HFF-Myc (cell line): Measurements from ENCODE around the gene JAZF1.
A peak's percentile ranks its signal among the peaks of the same experiment; 100 is the strongest.

Experiments used
- DNase-seq: peaks from one replicate; pipeline ENCODE4 v3.0.0-alpha.2; 2011; ENCODE audit warnings: low read depth; ENCODE audit errors: extremely low read depth
- H3K4me3 ChIP-seq: replicated peaks from 2 replicates; pipeline ENCODE4 v1.5.1; 2011; ENCODE audit warnings: low read depth, mild to moderate bottlenecking, control low read depth, low read length
- TF ChIP-seq, protein P1 (sequence below): IDR thresholded peaks from 2 replicates; pipeline ENCODE4 v1.5.1; 2012; ENCODE audit warnings: mild to moderate bottlenecking, low read depth, low read length, control low read depth; ENCODE audit errors: missing control alignments

Gene JAZF1

DNA sequence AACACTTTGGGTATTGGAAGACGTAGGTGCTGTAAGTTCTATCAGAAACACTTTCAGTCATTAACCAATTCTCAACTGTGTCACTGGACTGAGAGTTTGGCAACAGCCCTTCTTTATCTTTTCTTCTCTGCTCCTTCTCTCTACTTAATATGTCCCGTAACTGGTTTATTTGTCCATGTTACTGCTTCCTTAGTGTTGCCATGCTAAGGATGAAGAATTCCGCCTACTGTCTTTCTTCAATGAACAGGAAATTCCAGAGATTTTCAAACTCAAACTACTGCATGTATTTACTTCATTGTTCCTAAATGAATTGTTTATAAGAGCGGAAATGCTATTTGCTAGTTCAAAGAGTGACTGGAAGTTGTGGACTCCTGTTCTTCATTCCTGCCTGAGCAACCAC, 296.9 kb downstream of the JAZF1 start:
- TF ChIP-seq, protein P1, sequence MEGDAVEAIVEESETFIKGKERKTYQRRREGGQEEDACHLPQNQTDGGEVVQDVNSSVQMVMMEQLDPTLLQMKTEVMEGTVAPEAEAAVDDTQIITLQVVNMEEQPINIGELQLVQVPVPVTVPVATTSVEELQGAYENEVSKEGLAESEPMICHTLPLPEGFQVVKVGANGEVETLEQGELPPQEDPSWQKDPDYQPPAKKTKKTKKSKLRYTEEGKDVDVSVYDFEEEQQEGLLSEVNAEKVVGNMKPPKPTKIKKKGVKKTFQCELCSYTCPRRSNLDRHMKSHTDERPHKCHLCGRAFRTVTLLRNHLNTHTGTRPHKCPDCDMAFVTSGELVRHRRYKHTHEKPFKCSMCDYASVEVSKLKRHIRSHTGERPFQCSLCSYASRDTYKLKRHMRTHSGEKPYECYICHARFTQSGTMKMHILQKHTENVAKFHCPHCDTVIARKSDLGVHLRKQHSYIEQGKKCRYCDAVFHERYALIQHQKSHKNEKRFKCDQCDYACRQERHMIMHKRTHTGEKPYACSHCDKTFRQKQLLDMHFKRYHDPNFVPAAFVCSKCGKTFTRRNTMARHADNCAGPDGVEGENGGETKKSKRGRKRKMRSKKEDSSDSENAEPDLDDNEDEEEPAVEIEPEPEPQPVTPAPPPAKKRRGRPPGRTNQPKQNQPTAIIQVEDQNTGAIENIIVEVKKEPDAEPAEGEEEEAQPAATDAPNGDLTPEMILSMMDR = no peak
- H3K4me3 ChIP-seq = no peak overlapping the region
- DNase-seq = no peak

DNA sequence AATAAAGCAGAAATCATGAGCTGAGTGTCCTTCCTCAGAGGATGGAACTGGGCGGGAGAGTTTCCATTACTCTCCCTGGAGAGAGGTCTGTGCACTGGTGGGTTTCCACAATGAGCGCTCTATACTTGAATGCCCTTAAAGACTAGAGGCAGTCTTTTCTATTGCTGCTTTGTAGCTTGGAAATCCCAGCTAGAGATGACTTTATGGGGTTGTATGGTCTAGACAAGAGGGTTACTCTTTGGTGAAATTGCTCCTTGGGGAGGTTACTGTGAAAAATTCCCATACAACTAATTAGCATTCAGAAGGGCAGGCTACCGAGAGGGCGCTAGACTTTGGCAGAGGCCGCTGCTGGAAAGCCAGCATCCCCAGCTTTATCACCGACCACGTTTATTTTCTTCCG, 303.8 kb downstream of the JAZF1 start:
- H3K4me3 ChIP-seq = no peak overlapping the region
- no peak for DNase-seq
- TF ChIP-seq, protein P1 = no peak

DNA sequence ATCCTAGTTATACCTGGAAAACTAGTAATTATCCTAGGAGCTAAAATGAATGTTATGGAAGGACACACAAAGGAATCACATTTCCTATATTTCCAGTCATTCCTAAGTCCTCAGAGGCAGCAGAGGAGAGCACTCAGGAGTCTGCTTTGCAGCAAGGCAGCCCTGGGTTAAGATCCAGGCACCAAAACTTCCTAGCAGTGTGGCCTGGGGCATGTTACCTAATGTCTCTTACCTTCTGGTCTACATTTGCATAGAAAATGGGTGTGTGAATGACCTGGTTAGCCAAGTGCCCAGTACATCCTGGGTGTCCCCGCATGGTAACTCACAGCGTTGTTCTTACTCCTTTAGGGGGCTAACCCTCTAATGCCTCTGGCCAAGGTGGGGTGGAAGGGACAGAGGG, 304.8 kb downstream of the JAZF1 start:
- TF ChIP-seq, protein P1 = no peak
- no peak overlapping the region for H3K4me3 ChIP-seq
- no peak for DNase-seq

DNA sequence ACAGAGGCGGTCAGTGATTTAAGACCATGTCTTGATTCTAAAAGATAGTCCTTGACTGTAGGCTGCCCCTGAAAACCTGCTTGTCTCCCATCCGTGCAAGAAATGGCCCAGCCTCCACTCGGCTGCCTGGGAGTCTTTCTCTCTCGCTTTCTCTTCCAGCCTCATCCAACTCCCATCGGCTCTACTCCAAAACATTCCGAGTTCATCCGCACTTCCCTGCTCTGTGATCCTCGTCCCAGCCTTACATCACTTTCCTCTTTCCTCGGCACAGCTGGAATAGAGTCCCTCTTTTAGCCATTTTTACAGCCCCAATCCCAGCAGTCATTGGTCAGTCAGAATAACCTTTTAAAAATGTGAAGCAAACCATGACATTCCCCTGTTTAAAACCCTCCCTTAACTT, 305.5 kb downstream of the JAZF1 start:
- no peak for DNase-seq
- H3K4me3 ChIP-seq = no peak overlapping the region
- TF ChIP-seq, protein P1 = no peak

DNA sequence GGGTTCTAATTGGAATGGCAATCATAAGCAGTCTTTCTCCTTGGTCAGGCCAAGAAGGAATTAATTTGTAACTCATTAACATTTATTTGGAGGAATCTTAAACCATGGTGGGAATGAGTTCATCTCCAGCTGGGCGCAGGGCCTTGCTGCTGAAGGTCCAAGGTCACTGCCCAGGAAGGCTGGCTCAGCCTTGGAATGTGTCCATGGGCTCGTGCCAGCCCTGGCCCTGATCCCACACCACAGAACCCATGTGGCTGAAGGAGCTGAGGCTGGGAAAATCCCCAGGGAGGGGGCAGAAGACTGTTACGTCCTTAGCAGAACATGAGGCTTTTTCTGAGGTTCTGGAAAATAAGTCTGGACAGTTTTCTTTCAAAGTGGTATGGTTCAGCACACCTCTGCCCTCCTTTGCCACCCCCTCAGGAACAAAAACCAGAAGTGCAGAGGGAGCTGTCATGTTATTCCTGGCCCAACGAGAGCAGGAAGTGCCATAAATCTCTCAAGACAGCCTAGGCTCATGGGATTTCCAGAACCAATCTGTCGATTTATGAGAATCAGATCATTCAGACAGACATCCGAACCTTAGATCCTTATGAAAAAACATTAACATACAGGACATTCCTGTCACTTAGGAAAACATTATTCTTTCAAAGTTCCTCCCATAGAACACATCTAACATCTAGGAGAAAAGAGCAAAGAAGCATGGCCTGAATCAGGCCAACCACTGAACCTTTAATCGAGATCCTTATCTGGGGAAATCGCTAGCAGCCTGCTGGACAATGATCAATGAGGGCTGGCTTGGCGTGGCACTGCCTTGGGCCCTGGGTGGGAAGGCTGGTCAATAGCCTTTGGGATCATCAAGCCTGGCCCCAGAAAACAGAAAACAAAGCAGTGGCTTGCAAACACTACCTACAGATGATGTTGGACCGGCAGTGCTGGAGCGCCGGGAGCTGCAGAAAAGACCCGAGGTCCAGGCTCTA, 306.3 kb downstream of the JAZF1 start:
- no peak overlapping the region for H3K4me3 ChIP-seq
- peak; percentile 25 for DNase-seq
- TF ChIP-seq, protein P1 = no peak

DNA sequence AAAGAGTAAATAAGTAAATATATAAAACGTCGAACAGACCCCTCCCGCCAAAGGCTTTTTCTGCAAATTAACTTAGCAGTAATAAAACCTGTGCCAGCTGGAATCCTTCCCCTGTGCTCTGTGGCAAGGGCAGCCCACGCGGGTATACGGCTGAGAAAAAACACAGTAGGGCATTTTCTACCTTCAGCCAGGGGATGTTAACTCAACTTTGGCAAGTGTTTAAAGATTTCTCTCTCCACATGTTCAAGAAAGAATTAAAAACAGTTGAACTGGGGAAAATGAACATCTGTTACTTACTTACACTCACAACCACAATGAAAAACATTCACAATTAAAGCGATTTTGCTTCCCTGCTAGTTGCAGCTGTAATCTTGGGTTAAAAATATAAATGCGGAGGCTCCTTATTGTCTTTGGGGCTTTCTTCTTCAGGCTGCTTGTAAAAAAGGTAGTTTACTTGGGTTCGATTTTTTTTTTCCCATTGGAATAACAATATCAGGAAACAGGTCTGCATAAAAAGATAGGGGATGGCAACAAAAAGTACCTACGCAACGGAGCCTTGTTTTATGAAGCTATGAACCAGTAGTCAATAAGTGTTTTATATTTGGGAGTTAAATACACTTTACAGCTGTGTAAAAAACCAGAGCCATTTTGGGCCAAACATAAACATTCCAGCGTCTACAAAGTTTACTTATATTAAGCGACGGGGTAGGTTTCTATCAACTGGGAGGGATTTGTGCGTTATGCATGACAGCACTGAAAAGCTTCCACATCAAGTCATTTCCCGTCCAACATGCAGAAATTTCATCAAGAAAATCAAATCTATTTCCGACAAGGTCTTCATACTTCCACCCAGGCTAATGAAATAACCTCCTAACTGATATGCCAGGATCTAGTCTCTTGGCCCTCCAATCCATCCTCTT, 308.0 kb downstream of the JAZF1 start:
- DNase-seq = no peak
- TF ChIP-seq, protein P1 = no peak
- no peak overlapping the region for H3K4me3 ChIP-seq
